A549 (cell line): ENCODE results near the gene C2CD2.

Experiments used
- BHLHE40 ChIP-seq: IDR thresholded peaks from 2 replicates; pipeline ENCODE4 v1.6.1; 2012; ENCODE audit warnings: low read depth, low read length, inconsistent platforms
- CBX8 ChIP-seq: fragments of 200-600 bp; sonication (generic); IDR thresholded peaks from 2 replicates; pipeline ENCODE4 v1.6.1; 2016
- CEBPB ChIP-seq, 2 experiments: fragments of >200 bp in 1 of 2; sonication (Bioruptor Twin) in 1 of 2; formaldehyde crosslinking in 1 of 2; IDR thresholded peaks; 2 replicates each; pipeline ENCODE4 v1.6.1; 2012 to 2016
- EHMT2 ChIP-seq: fragments of 200-600 bp; sonication (generic); IDR thresholded peaks from 2 replicates; pipeline ENCODE4 v1.6.1; 2016; ENCODE audit warnings: antibody characterized with exemption, low read depth, mild to moderate bottlenecking, moderate library complexity
- JUN ChIP-seq, 2 experiments: fragments of >200 bp; sonication (Bioruptor Twin); formaldehyde crosslinking; IDR thresholded peaks; 2 replicates in 1 of 2; 3 replicates in 1 of 2; pipeline ENCODE4 v1.6.1; 2016 to 2017
- MAZ ChIP-seq: fragments of 150-350 bp; IDR thresholded peaks from 2 replicates; pipeline ENCODE4 v1.6.1; 2014; ENCODE audit warnings: antibody characterized with exemption, low read depth, low read length, borderline replicate concordance
- POLR2A ChIP-seq: IDR thresholded peaks from 2 replicates; pipeline ENCODE4 v1.6.1; 2012; ENCODE audit warnings: mild to moderate bottlenecking, low read length
- RFX5 ChIP-seq: fragments of 450-650 bp; IDR thresholded peaks from 2 replicates; pipeline ENCODE4 v1.7.1; 2014; ENCODE audit warnings: antibody characterized with exemption, mild to moderate bottlenecking, moderate library complexity
- SREBF2 ChIP-seq: fragments of 450-650 bp; IDR thresholded peaks from 2 replicates; pipeline ENCODE4 v1.6.1; 2014; ENCODE audit warnings: mild to moderate bottlenecking, moderate library complexity
- ZFP36 ChIP-seq: fragments of 450-650 bp; IDR thresholded peaks from 2 replicates; pipeline ENCODE4 v1.6.1; 2014; ENCODE audit warnings: borderline replicate concordance; ENCODE audit not compliant: partially characterized antibody
- TF ChIP-seq, protein P1 (sequence below): fragments of >200 bp; sonication (Bioruptor Twin); formaldehyde crosslinking; IDR thresholded peaks from 3 replicates; pipeline ENCODE4 v1.5.1; 2016
- TF ChIP-seq, protein P2 (sequence below): fragments of 150-350 bp; IDR thresholded peaks from 2 replicates; pipeline ENCODE4 v1.6.1; 2014; ENCODE audit warnings: low read depth, mild to moderate bottlenecking, low read length
- TF ChIP-seq, protein P3 (sequence below): IDR thresholded peaks from 2 replicates; pipeline ENCODE4 v1.6.1; 2012

DNA sequence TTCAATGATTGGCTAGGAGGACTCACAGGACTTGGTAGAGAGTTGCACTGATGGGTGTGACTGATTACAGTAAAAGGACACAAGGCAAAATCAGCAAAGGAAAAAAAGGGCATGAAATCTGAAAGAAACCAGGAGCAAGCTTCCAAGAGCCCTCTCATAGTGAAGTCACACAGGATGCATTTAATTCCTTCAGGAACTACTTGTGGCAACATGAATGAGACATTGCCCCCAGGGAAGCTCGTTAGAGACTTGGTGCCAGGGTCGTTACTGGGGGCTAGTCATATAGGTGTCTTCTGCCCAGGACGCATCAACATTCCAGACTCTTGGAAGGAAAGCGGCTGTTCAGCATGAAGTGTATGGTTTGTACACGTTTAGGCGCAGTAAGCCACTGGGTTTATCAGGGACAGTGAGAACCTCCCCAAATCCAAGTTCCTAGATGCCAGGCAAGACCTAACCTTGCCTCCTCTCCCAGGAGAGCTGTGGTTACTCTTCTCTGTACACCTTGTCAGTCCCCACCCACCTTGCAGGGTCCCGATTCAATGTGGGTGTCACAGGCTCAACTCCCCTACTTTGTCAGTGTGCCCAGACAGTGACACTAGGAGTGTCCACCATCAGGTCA, 26.0 kb upstream of the C2CD2 start:
- TF ChIP-seq POLR2A: no peak
- TF ChIP-seq, protein P1, sequence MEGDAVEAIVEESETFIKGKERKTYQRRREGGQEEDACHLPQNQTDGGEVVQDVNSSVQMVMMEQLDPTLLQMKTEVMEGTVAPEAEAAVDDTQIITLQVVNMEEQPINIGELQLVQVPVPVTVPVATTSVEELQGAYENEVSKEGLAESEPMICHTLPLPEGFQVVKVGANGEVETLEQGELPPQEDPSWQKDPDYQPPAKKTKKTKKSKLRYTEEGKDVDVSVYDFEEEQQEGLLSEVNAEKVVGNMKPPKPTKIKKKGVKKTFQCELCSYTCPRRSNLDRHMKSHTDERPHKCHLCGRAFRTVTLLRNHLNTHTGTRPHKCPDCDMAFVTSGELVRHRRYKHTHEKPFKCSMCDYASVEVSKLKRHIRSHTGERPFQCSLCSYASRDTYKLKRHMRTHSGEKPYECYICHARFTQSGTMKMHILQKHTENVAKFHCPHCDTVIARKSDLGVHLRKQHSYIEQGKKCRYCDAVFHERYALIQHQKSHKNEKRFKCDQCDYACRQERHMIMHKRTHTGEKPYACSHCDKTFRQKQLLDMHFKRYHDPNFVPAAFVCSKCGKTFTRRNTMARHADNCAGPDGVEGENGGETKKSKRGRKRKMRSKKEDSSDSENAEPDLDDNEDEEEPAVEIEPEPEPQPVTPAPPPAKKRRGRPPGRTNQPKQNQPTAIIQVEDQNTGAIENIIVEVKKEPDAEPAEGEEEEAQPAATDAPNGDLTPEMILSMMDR: no peak
- TF ChIP-seq CBX8: no peak
- TF ChIP-seq MAZ: no peak
- TF ChIP-seq RFX5: no peak
- TF ChIP-seq CEBPB (IDR thresholded peaks at IDR 0.05): no peak
- TF ChIP-seq, protein P2, sequence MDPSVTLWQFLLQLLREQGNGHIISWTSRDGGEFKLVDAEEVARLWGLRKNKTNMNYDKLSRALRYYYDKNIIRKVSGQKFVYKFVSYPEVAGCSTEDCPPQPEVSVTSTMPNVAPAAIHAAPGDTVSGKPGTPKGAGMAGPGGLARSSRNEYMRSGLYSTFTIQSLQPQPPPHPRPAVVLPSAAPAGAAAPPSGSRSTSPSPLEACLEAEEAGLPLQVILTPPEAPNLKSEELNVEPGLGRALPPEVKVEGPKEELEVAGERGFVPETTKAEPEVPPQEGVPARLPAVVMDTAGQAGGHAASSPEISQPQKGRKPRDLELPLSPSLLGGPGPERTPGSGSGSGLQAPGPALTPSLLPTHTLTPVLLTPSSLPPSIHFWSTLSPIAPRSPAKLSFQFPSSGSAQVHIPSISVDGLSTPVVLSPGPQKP: no peak
- TF ChIP-seq SREBF2: no peak
- no peak for TF ChIP-seq EHMT2
- no peak for TF ChIP-seq JUN (IDR thresholded peaks at IDR 0.05)
- no peak for TF ChIP-seq BHLHE40
- TF ChIP-seq, protein P3, sequence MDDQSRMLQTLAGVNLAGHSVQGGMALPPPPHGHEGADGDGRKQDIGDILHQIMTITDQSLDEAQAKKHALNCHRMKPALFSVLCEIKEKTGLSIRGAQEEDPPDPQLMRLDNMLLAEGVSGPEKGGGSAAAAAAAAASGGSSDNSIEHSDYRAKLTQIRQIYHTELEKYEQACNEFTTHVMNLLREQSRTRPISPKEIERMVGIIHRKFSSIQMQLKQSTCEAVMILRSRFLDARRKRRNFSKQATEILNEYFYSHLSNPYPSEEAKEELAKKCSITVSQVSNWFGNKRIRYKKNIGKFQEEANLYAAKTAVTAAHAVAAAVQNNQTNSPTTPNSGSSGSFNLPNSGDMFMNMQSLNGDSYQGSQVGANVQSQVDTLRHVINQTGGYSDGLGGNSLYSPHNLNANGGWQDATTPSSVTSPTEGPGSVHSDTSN: no peak
- TF ChIP-seq ZFP36: no peak
